Measurements from ENCODE around the gene MSI2. TPM values are rescaled to one million over a fixed set of nuclear protein-coding genes. Genes with fewer than 3 reads are reported as not detected.
"Not testable (repeated sequence)": the region's sequence is repeated elsewhere in the genome, so short reads cannot be mapped to it uniquely, and the experiment has no call there.

MSI2 gene
- total RNA-seq, 1 donor from 2014 or later = 54.9 TPM

DNA sequence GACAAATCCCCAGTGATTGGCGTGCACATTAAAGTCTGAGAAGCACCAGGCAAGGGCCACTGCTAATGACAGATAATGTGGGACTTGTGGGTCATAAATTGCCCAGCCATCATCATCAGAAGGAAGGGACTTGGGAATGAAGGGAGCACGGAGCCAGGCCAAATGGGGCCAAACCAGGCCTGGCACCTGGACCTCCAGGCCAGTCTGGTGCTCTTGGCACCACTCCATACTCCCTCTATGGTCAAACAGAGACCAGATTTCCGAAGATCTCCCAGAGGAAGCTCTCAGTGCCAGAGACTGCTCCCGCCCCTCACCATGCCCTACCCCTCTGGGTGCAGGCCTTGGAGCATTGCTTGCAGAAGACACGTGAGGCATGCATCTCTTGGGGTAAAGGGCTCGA, 346.6 kb downstream of the MSI2 start:
- no peak for DNase-seq

DNA sequence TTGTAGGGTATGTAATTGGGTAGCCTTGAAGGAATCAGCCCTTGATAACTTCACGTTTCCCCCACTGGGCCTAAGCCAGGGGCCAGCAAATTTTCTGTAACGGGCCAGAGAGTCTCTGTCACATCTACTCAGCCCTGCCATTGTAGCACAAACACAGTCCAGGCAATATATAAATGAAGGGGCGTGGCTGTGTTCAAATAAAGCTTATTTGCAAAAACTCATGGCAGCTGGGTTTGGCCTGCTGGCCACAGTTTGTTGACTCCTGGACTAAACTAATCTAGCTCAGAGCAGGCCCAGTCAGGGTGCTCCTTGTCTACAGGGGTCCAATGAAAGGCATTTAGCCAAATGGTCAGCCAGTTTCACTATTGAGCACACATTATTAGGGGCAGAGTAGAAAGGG, 347.2 kb downstream of the MSI2 start:
- DNase-seq = no peak

DNA sequence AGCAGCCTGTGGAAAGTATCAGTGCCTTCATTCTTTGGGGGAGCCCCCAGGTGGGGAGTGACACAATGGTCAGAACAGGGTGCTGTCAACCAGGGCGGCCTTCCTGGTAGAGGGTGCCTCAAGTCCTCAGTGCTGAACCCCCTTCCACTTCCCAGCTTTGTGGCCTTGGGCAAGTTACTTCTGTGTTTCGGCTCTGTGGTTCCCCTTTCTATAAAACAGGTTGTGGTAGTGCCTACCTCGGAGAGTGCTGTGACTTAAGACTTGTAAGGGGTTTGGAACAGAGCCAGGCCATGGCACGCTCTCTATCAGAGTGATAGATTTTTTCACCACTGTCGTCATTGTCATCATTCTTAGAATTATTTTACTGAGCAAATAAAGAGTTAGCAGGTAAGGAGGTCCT, 347.7 kb downstream of the MSI2 start:
- peak; percentile 58 for DNase-seq

DNA sequence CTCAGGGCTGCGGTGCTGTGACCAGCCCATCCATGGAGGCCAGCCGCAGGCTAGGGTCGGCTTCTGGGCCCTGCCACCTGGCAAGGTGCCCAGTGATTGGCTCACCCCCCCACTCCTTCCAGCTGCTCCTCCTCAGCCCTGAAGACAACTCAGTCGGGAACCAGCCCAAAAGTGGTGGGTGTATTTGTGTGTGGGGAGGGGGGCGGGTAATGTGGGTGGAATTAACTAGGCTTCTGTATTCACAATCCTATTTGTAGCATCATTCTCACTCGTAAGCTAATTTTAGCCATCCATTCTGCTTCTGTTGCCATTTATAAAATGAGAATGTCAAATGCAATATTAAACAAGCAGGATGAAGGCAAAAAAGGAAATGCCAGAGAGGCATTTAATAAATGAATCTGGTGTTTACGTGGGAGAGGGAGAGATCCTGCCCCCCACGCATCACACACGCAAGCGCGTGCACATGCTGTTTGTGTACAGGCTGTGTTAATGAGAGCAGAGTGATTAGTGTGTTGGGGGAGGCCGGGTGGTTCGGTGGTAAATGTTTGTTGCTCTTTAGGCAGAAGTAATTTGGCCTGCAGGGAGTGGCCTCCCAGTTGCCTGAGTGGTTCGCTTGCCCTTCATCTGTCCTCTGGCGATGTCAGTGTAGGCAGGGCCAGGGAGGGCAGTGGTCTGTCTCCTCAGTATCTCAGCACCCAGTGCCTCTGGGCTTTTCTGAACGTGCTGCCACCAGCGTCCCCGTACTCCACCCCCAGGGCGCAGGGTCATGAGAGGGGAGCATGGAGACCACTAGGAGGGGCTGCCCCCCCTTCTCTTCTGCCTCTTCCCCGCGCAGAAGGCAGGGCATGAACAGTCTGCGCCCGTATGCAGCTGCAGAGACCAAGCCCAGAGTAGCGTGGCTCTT, 348.7 kb downstream of the MSI2 start:
- peak; percentile 82 for DNase-seq

DNA sequence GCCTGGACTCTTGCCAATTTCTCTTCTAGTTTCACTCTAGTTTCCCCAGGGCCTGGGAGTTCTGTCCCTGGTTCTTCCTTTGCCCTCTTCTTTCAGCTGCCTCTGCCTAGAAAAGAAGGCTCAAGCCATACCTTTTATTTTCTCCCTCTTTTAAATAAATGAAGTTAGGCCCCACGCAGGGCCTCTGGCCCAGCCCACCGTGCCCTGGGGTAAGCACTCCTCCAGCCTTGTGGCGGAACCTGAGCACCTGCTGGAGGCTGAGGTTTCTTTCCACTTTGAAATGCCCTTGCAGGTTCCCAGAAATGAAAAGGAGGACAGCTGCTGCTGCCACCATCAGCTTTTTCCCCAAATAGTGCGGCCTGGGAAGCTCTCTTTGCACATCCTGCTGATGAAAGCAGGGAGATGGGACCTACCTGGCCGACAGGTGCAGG, 349.4 kb downstream of the MSI2 start:
- peak; percentile 90 for DNase-seq

DNA sequence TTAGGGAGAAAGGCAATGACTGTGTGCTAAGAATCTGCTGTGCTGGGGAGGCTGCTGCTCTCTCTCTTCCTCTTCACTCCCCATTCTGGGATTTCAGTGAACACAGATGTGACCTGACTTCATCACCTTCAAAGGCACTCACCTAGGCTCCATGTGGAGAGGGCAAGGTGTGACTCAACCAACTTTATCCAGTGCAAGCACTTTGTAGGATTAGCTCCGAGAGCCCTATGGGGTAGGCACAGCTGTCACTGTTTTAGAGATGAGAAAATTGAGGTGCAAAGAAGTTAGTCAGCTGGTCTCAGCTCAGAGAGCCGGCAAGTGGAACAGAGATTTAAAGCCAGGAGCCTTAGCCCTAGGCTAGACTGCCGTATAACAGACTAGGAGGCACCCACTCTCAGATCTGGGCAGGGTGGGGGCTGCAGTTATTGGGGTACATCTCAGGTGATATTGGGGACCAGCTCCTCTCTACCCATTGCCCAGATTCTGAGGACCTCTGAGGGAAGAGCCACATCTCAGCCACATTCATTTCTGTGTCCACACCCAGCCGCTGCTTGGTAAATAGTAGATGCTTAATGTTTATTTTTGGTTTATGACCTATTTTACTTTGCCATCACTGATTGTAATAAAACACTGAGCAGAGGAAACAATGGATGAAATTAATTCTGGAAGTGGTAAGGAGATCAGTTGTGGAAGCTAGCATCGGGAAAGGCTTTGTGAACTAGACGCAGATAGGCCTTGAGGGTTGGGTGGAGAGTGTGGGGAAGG, 350.0 kb downstream of the MSI2 start:
- no peak for DNase-seq

DNA sequence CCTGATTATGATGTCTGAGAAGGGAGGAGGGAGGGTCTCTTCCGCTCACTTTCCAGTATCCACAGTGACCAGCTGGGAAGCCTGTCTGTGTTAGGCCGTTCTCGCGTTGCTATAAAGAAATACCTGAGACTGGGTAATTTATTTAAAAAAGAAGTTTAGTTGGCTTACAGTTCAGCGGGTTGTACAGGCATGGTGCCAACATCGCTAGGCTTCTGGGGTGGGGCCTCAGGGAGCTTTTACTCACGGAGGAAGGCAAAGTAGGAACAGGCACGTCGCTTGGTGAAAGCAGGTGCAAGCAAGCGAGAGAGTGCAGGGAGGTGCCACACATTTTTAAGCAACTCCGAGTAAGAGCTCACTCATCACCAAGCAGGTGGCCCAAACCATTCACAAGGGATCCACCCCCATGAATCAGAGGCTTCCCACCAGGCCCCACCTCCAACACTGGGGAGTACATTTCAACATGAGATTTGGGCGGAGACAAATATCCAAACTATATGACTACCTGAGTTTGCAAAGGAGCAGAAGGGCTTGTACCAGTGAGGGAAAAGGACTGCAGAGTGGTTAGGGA, 351.3 kb downstream of the MSI2 start:
- DNase-seq = peak; percentile 73

DNA sequence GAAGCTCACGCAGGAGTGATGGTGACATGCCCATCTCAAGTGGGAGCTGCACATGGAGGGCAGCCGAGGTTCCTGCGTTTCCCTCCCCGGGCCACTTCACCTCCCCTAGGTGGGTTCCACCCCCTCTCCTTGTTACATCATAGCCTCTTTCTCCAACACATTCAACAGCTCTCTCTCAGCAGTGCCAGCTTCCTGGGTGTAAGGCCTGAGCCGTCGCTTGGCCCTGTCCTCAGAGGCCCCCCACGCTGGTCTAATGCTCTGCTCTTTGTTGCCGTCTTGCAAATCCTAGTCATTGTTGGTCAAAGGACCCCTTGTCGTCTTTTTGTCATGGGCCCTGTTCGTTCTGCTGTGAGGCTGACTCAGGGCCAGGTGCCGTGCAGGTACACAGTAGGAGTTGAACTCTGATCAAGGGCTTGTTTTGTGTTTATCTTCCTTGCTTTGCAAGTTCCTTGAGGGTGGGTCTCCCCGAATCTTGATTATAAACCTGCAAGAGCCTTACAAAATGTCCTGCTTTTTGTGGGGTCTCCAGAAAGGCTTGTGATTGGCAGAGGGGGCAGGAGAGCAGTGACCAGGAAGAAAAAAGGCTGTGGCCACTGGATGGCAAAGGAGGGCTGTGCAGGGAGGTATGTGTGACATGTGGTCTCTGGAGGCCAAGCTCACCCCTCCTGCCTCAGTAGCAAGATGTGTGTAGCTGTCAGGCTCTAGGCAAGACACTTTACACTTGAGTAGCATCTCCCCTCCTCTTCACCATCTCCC, 352.2 kb downstream of the MSI2 start:
- no peak for DNase-seq

DNA sequence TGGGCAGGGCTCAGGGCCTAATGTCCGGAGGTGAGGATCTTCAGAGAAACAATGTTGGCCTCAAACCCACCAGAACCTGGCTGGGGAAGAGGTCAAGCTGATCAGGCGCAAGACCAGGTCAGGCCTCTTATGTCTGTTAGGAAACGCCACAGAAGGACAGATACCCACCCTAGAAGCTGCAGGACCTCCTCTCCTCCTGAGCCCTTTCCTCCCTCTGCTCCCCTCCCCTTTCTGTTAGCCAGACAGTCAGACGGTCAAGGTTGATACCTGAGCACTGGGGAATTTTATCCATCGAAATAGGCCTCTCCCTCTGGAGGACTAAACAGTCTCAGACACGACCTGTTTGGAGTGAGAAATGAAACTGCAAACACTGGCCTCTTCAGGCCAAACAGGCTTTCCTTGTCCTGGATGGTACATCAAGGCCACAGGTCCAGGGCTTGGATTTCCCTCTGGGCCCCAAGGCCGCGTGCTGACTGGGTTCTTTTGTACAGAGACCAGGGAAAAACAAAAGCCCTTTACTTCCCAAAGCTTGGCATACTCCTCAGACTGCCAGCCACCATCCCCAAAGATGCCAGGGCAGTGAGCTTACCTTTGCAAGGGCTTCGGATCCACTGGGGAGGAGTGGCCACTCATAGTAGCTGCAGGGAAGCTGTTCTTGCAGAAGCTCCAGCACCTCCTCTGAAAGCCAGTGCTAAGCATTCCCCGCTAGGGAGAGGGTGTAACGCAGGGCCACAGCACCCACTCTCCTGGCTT, 353.0 kb downstream of the MSI2 start:
- DNase-seq = peak; percentile 25

DNA sequence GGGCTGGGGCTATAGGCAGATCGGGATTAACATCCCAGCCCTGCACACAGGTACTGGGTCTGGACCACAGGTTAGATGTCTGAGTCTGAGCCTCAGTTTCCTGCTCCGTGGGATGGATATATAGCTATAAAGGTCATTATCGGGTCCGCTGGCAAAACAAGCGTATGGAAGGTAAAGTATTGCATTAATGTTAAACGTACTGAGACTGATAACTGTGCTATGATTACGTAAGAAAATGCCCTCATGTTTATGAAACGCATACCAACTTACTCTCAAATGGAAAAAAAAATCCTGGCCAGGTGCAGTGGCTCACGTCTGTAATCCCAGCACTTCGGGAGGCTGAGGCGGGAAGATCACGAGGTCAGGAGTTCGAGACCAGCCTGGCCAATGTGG, 353.6 kb downstream of the MSI2 start:
- no peak for DNase-seq

DNA sequence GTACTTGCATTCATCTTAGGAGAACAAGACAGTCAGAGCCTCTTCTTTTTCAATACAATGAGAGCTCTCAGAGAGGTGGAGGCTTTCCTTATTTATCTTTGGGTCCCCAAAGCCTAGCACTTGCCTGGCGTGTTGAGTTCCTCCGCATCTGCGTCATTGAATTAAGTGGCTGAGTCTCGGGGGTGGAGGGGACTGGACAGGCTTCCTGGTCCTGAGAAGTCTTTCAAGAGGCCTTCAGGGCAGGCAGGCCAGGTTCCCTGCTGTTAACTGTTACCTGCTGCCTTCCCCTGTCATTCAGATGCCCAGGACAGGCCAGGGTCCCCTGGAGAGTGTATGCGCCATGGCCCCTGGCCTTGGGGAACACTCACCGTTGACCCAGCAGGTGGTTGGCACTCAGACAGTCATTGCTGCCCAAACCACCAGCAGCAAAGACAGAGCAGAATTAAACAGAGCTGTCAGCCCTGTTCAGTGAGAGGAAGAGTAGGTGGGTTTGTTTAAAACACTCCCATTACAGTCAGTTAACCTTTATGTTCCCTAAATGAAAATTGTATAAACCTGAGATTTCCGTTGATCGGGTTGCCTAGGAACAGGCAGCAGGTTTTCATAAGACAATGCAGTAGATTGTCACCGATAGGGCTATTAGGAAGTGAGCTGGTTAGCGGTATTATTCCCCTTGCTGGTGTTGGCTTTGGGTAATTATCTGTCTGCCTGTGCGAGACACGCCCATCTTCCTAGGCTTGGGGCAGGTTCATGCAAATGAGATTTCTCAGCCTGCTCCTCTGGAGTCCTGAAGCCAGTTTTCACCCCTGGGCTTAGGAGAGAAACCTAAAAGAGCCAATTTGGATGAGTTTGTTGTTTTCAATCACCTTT, 356.1 kb downstream of the MSI2 start:
- DNase-seq = no peak

DNA sequence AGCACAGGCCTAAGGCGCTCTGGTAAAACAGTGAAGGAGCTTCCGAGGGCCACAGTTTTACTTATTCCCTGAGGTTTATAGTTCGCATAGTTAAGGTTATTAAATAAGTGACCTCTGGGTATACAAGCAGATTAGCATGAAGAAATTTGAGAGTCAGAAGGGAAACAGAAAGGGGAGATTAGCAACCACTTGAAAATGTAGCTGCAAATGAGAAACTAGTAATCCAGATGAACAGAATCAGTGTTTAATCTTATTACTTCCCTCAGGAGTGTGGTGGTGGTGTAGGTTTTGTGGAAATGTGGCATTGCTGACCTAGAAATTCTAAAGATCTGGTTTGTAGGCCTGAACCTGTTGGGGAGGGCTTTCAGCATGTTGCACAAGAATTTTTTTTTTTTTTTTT, 358.4 kb downstream of the MSI2 start:
- no peak for DNase-seq

DNA sequence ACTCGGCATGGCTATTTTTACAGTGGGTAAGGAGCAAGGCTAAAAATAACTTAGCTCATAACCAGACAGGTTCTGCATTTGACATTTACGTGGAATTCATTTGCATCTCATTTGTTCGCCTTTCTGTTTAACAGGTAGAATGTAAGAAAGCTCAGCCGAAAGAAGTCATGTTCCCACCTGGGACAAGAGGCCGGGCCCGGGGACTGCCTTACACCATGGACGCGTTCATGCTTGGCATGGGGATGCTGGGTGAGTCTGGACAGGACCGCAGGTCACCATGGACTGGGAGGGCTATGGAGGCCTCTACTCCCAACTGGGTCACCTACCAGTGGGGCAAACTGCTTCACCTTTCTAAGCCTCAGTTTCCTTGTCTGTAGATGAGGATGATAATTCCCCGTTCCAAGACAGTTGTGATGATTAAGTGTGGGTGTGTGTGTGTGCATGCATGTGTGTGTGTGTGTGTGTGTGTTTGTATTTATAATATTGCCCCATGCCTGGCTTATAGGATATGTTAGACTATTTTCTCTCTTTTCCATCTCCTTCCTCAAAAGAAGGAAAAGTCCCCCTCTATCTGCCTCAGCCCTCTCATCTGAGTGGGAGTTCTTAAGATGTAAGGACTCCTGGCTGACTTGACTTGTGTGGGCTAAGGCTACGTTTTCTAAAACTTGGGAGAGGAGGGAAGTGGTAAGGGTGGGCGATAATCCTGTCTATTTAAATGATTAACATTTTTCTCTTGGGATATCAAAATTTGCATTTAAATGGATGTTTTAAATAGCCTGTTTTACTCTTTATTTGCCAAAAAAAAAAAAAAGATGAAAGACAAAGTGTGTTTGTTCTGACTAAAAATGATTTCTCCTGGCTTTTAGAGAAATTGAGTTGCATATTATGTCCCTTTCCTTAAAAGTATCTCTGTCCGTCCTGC, 359.8 kb downstream of the MSI2 start:
- no peak for DNase-seq

DNA sequence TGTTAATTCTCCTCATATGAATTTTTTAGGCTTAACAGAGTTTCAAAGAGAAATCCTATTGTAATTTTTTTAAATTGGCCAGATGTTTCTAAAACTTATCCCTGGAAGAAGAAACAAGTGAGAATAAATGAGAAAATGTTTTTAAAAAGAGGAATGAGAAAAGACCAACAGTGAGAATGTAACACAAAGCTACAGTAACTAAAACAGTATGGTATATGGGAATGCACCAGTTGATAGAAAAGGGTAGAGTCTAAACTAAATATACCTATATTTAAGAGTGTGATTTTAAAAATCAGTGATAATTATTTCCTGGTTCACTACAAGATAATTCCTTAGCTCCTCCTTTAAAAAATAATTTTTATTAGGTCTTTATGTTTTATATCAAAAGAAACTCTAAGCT, 360.9 kb downstream of the MSI2 start:
- DNase-seq = no peak

DNA sequence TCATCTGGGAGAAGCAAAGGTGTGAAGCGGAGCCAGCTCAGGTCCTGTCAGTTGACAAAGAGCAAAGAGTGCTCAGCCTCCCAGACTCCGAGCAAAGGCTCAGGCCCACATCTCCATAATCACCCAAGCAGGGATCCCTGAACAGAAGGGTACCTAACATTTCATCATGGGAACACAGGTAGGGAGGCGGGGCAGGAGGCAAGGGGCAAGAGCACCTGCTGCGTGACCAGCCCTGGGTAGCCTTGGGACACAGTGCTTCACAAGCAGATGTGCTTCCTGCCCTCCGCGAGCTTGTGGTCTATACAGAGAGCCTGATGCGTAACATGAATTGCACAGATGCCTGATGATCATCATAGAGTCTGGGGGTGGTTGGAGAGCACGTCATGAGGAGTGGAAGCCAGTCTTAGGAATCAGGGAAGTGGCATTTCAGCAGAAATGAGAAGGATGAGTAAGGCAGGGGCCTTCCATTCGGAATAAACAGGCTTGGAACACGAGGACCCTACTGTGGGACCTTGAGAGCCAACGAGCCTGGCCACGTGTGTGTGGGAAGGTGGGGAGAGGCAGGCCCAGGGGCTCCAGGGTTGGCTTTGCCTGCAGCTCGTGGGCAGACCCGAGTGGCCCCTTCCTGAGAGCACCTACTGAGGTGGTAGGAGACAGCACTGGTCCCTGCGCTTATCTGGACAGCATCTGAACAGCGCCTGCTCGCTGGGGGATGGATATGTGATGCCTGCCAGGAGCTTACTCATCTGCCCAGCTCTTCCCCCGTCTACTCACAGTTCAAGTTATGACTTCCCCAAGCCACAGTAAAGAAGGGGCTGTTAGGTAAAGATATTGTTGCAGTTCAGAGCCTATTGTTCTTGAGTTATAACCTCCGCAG, 363.0 kb downstream of the MSI2 start:
- no peak for DNase-seq

DNA sequence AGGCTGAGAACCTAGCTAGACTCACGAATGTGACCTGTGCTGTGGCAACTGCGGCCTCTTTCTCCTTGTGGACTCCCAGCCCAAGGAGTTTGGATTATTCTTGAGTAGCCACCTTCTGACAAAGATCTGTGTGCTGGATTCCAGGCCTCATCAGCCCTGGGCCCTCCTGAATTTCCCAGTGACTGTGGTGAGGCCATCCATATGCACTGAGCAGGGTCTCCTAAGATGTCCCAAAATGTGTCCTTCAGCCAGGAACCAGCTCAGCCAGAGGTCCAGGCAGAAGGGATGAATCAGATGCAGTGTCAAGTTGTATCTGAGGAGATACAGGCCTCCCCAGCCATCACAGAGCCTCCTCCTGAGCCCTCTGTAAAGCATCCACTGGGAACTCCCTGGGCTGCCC, 364.3 kb downstream of the MSI2 start:
- DNase-seq = no peak

DNA sequence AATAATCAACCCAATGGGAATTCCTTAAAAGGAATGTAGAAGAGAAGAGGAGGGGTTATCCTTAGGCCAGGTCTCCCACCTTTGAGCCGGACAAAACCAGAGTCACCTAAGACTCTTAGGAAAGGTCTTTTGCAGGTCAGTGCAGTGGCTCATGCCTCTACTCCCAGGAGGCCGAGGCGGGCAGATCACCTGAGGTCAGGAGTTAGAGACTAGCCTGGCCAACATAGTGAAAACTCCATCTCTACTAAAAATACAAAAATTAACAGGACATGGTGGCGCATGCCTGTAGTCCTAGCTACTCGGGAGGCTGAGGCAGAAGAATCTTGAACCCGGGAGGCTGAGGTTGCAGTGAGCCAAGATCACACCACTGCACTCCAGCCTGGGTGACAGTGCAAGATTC, 365.5 kb downstream of the MSI2 start:
- DNase-seq = not testable (repeated sequence)

DNA sequence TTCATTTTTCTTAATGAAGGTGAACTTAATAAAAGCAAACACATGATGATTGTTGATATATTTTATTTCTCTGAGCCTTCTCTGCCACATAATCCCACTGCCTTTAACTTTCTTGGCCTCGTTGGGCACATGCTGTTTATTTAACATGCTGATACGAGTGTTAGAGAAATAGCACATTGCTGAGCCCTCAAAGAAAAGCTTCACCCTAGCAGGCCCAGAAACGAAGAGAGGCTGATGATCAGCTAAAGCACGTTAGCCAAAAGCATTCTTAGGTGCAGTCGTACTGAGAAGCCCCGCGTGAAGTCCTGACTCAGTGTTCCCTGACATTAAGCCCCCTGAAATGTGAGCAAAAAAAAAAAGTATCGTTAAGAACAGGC, 366.0 kb downstream of the MSI2 start:
- DNase-seq = no peak
